Measurements from ENCODE around the gene PRDX1. TPM values are rescaled to one million over a fixed set of nuclear protein-coding genes. Genes with fewer than 3 reads are reported as not detected.

Gene PRDX1
- total RNA-seq, 1 donor from 2014 or later = 239 TPM

DNA sequence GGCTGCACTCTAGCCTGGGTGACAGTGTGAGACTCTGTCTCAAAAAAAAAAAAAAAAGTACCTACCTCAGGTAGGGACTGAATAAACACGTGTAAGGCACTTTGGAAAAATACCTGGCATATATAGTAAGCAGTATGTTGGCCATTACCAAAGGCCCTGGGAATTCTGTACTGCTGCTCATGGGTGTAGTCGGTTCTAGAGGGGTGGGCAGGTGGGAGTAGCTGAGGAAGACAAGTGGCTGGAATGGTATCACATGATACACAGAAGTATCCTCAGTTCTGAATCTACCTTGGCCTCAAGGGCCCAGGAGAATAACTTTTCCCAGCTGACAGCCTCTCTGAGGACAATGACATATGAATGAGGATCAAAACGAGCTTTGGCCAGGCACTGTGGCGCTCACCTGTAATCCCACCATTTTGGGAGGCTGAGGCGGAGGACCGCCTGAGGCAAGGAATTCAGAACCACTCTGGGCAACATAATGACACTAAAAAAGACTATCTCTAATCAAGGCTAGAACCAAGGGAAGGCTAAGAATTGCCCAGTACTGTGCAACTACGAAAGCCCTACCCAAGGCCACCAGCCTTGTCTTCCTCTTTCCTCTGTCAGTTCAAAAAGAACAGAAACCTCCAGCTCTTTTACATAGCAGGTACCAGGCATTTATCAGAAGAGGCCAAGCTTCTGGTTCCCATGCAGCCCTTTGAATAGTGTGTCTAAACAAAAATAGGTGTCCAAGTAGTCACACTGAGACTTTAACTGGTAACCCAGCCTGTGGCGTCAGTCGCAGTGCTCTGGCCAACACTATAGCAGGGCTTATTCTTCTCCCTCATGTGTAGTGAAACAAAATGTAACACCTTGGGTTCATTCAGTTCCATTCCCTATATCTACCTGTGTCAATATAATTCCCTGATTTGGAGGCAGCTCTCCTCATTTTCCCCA, 11.4 kb downstream of the PRDX1 start:
- Histone ChIP-seq H3K36me3 (peaks cover 0 to 65% of the 10 kb centered on the region in 2 donors), H3K9me3 (no peaks in the 10 kb centered on the region), H3K27ac (no peak overlapping the region), H3K4me3 (no peak overlapping the region), H3K27me3 (no peaks in the 10 kb centered on the region), H3K4me1 (no peaks in the 10 kb centered on the region)
- no peak for TF ChIP-seq POLR2A (IDR thresholded peaks at IDR 0.05)
- TF ChIP-seq POLR2AphosphoS5 (IDR thresholded peaks at IDR 0.05; ENCODE audit: insufficient read depth in 1 of 2, low read depth in 1 of 2) = no peak
- TF ChIP-seq, protein P1, sequence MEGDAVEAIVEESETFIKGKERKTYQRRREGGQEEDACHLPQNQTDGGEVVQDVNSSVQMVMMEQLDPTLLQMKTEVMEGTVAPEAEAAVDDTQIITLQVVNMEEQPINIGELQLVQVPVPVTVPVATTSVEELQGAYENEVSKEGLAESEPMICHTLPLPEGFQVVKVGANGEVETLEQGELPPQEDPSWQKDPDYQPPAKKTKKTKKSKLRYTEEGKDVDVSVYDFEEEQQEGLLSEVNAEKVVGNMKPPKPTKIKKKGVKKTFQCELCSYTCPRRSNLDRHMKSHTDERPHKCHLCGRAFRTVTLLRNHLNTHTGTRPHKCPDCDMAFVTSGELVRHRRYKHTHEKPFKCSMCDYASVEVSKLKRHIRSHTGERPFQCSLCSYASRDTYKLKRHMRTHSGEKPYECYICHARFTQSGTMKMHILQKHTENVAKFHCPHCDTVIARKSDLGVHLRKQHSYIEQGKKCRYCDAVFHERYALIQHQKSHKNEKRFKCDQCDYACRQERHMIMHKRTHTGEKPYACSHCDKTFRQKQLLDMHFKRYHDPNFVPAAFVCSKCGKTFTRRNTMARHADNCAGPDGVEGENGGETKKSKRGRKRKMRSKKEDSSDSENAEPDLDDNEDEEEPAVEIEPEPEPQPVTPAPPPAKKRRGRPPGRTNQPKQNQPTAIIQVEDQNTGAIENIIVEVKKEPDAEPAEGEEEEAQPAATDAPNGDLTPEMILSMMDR (IDR thresholded peaks at IDR 0.05) = no peak
- intact Hi-C loops (cut with DNase I) = no loop called here
- no peak for DNase-seq (ENCODE audit: extremely low spot score in 2 of 2)

DNA sequence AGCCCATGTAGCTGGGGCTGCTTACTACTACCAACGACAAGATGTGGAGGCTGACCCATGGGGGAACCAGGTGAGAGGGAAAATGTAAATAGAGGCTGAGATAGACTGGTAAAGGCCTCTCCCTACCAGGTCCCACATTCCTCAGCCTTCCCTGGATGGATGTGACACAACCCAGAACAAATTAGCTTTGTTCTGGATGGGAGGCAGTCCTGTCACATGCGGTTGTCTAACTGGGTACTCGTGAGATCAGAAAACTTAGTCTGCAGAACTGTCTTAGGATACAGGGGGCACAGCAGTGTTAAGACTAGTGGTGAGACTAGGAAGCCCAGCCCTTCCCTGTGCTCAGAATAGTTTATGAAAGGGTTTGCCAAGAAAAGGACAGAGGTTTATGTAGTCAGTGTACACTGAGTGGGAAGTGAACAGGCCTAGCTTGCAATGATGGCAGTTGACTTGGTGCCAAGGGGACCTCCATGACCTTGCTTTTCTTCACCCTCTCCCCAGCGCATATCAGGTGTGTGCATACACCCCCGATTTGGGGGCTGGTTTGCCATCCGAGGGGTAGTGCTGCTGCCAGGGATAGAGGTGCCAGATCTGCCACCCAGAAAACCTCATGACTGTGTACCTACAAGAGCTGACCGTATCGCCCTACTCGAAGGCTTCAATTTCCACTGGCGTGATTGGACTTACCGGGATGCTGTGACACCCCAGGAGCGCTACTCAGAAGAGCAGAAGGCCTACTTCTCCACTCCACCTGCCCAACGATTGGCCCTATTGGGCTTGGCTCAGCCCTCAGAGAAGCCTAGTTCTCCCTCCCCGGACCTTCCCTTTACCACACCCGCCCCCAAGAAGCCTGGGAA, 13.2 kb downstream of the PRDX1 start:
- Histone ChIP-seq H3K27ac (no peak overlapping the region), H3K9me3 (no peaks in the 10 kb centered on the region), H3K36me3 (peaks cover 0 to 48% of the 10 kb centered on the region in 2 donors)

DNA sequence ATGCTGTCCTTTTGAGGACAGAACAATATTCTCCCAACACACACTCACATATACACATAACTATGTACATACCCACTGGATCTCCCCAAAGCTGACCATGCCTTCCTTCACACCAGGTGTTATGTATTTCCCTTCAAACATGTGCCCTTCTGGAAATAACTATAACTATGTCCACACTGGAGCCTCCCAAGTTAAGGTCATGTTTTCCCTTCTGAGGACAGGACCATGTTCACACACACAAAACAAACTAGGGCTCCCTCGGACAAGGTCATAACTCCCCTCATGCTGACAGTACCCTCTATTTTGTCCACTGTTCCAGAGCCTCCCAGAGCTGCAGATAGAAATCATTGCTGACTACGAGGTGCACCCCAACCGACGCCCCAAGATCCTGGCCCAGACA, 13.8 kb downstream of the PRDX1 start:
- no peaks in the 10 kb centered on the region for H3K9me3 ChIP-seq
- intact Hi-C loops (cut with DNase I) = no loop called here
- TF ChIP-seq POLR2A (IDR thresholded peaks at IDR 0.05) = no peak
- TF ChIP-seq, protein P1 (IDR thresholded peaks at IDR 0.05) = no peak
- TF ChIP-seq POLR2AphosphoS5 (IDR thresholded peaks at IDR 0.05; ENCODE audit: insufficient read depth in 1 of 2, low read depth in 1 of 2) = no peak
- no peaks in the 10 kb centered on the region for H3K4me1 ChIP-seq
- no peaks in the 10 kb centered on the region for H3K27me3 ChIP-seq
- H3K4me3 ChIP-seq = no peak overlapping the region
- H3K36me3 ChIP-seq = peaks cover 0 to 41% of the 10 kb centered on the region in 2 donors
- DNase-seq (ENCODE audit: extremely low spot score in 2 of 2) = no peak
- H3K27ac ChIP-seq = no peak overlapping the region

More for the DNA sequence above, 13.2 kb downstream of the PRDX1 start:
- no peak overlapping the region for H3K4me3 ChIP-seq
- no peaks in the 10 kb centered on the region for H3K27me3 ChIP-seq
- H3K4me1 ChIP-seq = no peaks in the 10 kb centered on the region
- intact Hi-C loops (cut with DNase I) = no loop called here
- TF ChIP-seq POLR2AphosphoS5 (IDR thresholded peaks at IDR 0.05; ENCODE audit: insufficient read depth in 1 of 2, low read depth in 1 of 2) (no peak), POLR2A (IDR thresholded peaks at IDR 0.05) (no peak)
- TF ChIP-seq, protein P1 (IDR thresholded peaks at IDR 0.05) = no peak
- no peak for DNase-seq (ENCODE audit: extremely low spot score in 2 of 2)

DNA sequence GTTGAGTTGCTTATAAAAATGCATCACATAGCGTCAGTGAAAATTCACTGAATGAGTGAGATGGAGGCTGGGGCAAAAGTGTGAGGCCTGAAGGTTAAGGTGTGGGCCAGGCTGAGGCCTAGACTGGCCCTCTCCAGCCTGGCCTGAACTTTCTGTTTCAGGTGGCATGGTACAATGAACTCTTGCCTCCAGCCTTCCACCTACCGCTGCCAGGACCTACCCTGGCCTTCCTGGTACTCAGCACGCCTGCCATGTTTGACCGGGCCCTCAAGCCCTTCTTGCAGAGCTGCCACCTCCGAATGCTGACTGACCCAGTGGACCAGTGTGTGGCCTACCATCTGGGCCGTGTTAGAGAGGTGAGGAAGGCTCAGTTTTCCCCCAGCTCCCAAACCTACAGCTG, 14.5 kb downstream of the PRDX1 start:
- Histone ChIP-seq H3K27ac (no peak overlapping the region), H3K4me3 (no peak overlapping the region), H3K27me3 (no peaks in the 10 kb centered on the region), H3K36me3 (peaks cover 0 to 34% of the 10 kb centered on the region in 2 donors), H3K4me1 (no peaks in the 10 kb centered on the region), H3K9me3 (no peaks in the 10 kb centered on the region)
- no peak for TF ChIP-seq POLR2AphosphoS5 (IDR thresholded peaks at IDR 0.05; ENCODE audit: insufficient read depth in 1 of 2, low read depth in 1 of 2)
- no peak for TF ChIP-seq POLR2A (IDR thresholded peaks at IDR 0.05)
- TF ChIP-seq, protein P1 (IDR thresholded peaks at IDR 0.05) = no peak
- intact Hi-C loops (cut with DNase I) = no loop called here
- no peak for DNase-seq (ENCODE audit: extremely low spot score in 2 of 2)
